SK-N-SH (cell line): ENCODE data around the gene IPPK. TPM values are rescaled to one million over a fixed set of nuclear protein-coding genes. Genes with fewer than 3 reads are reported as not detected.
"Not testable (repeated sequence)": the region's sequence is repeated elsewhere in the genome, so short reads cannot be mapped to it uniquely, and the experiment has no call there.

Experiments used
- CTCF ChIA-PET: fragments of 300-600, 350-600 bp; formaldehyde crosslinking; extraction: SDS; loops from one replicate; lab custom pipeline; 2021; lab: Yijun Ruan, JAX
- POLR2A ChIA-PET: fragments of 350-600 bp; sonication (Branson Sonifier 250); formaldehyde crosslinking; extraction: SDS; loops from one replicate; lab custom pipeline; 2020; ENCODE audit warnings: antibody characterized with exemption, inconsistent platforms; lab: Yijun Ruan, JAX
- DNase-seq: peaks from one replicate; pipeline ENCODE4 v3.0.0; 2012
- H2AFZ ChIP-seq: fragments of 200-600 bp; sonication (generic); 2 replicates; pipeline ENCODE4 v1.8.1; 2016; ENCODE audit warnings: antibody characterized with exemption, mild to moderate bottlenecking, low read depth
- H3F3A ChIP-seq: fragments of 200-600 bp; sonication (generic); replicated peaks from 2 replicates; pipeline ENCODE3; 2016; ENCODE audit warnings: antibody characterized with exemption, mild to moderate bottlenecking; ENCODE audit not compliant: insufficient read depth
- H3K27ac ChIP-seq, 2 experiments: fragments of 200-500 bp in 1 of 2; fragments of 200-600 bp in 1 of 2; sonication (Bioruptor generic) in 1 of 2; sonication (generic), shearing (Covaris generic) in 1 of 2; 2 replicates each; pipeline versions ENCODE4 v1.5.1 to v1.6.1; 2014 to 2016; ENCODE audit warnings: low read depth in 2 of 2, inconsistent platforms in 1 of 2, low read length in 1 of 2, mild to moderate bottlenecking in 1 of 2, mixed read lengths in 1 of 2
- H3K27me3 ChIP-seq: fragments of 200-600 bp; sonication (generic), shearing (Covaris generic); 2 replicates; pipeline ENCODE4 v1.6.1; 2016; ENCODE audit warnings: mixed run types; ENCODE audit not compliant: insufficient read depth
- H3K36me3 ChIP-seq, 2 experiments: fragments of 200-500 bp in 1 of 2; fragments of 200-600 bp in 1 of 2; sonication (Bioruptor generic) in 1 of 2; sonication (generic) in 1 of 2; replicated peaks in 1 of 2; 2 replicates each; pipeline versions ENCODE3 to v1.5.1; 2014 to 2016; ENCODE audit warnings: low read length in 1 of 2, mild to moderate bottlenecking in 1 of 2; ENCODE audit not compliant: insufficient read depth in 2 of 2, control insufficient read depth in 1 of 2
- H3K4me1 ChIP-seq, 2 experiments: fragments of 200-500 bp in 1 of 2; fragments of 200-600 bp in 1 of 2; sonication (Bioruptor generic) in 1 of 2; sonication (generic), shearing (Covaris generic) in 1 of 2; 2 replicates each; pipeline versions ENCODE4 v1.5.1 to v1.6.1; 2014 to 2016; ENCODE audit warnings: low read depth in 1 of 2, low read length in 1 of 2, mixed run types in 1 of 2; ENCODE audit not compliant: insufficient read depth in 2 of 2, control insufficient read depth in 1 of 2
- H3K4me2 ChIP-seq: fragments of 200-600 bp; sonication (generic), shearing (Covaris generic); 2 replicates; pipeline ENCODE4 v1.6.1; 2017; ENCODE audit warnings: mixed run types
- H3K4me3 ChIP-seq, 2 experiments: fragments of 200-500 bp in 1 of 2; fragments of 200-600 bp in 1 of 2; sonication (Bioruptor generic) in 1 of 2; sonication (generic), shearing (Covaris generic) in 1 of 2; 2 replicates each; pipeline versions ENCODE4 v1.5.1 to v1.8.1; 2014 to 2016; ENCODE audit warnings: low read depth in 2 of 2, inconsistent platforms in 1 of 2, low read length in 1 of 2, mild to moderate bottlenecking in 1 of 2, mixed read lengths in 1 of 2, moderate library complexity in 1 of 2
- H3K79me2 ChIP-seq: fragments of 200-600 bp; sonication (generic); 2 replicates; pipeline ENCODE4 v1.8.1; 2017; ENCODE audit warnings: mild to moderate bottlenecking; ENCODE audit not compliant: insufficient read depth
- H3K9ac ChIP-seq: fragments of 200-600 bp; sonication (generic); 2 replicates; pipeline ENCODE4 v1.6.1; 2017; ENCODE audit warnings: mixed run types
- H3K9me2 ChIP-seq: fragments of 200-600 bp; sonication (generic); 2 replicates; pipeline ENCODE4 v1.6.1; 2017; ENCODE audit warnings: mixed run types
- H3K9me3 ChIP-seq: fragments of 200-600 bp; sonication (generic); 2 replicates; pipeline ENCODE4 v1.6.1; 2017; ENCODE audit warnings: mixed run types, mild to moderate bottlenecking, moderate library complexity
- H4K20me1 ChIP-seq: fragments of 200-600 bp; sonication (generic); 2 replicates; pipeline ENCODE4 v1.6.1; 2017; ENCODE audit warnings: mild to moderate bottlenecking, mixed run types; ENCODE audit not compliant: insufficient read depth
- ELF1 ChIP-seq: IDR thresholded peaks from 2 replicates; pipeline ENCODE4 v1.4.0; 2012
- EP300 ChIP-seq, 2 experiments: IDR thresholded peaks; 2 replicates each; pipeline versions ENCODE4 v1.4.0 to v1.6.1; 2012; ENCODE audit warnings: borderline replicate concordance in 1 of 2, low read depth in 1 of 2, low read length in 1 of 2
- EZH2phosphoT487 ChIP-seq: fragments of 200-600 bp; sonication (generic); IDR thresholded peaks from 2 replicates; pipeline ENCODE4 v1.6.1; 2017; ENCODE audit warnings: low read depth, mixed run types, mild to moderate bottlenecking, antibody characterized with exemption, moderate library complexity, borderline replicate concordance
- FOXJ3 ChIP-seq: sonication (generic); formaldehyde crosslinking; IDR thresholded peaks from 2 replicates; pipeline ENCODE4 v1.5.1; 2020; ENCODE audit warnings: mild to moderate bottlenecking, missing genetic modification reagents
- GABPA ChIP-seq: IDR thresholded peaks from 2 replicates; pipeline ENCODE4 v1.4.0; 2012; ENCODE audit warnings: low read depth, mild to moderate bottlenecking
- GATA2 ChIP-seq: sonication (generic); formaldehyde crosslinking; IDR thresholded peaks from 2 replicates; pipeline ENCODE4 v1.5.0; 2020; ENCODE audit warnings: mild to moderate bottlenecking, missing genetic modification reagents
- JUND ChIP-seq: IDR thresholded peaks from 2 replicates; pipeline ENCODE4 v1.4.0; 2012
- MXI1 ChIP-seq: IDR thresholded peaks from 2 replicates; pipeline ENCODE4 v1.6.1; 2012; ENCODE audit warnings: mild to moderate bottlenecking, low read depth, low read length, improper control_type of control experiment
- NRF1 ChIP-seq: IDR thresholded peaks from 2 replicates; pipeline ENCODE4 v1.6.1; 2012; ENCODE audit warnings: low read depth, mild to moderate bottlenecking, low read length
- POLR2AphosphoS5 ChIP-seq: IDR thresholded peaks from 2 replicates; pipeline ENCODE4 v1.6.1; 2012; ENCODE audit warnings: low read depth, low read length
- RAD21 ChIP-seq: IDR thresholded peaks from 2 replicates; pipeline ENCODE4 v1.6.1; 2012; ENCODE audit warnings: mild to moderate bottlenecking, low read length
- REST ChIP-seq: IDR thresholded peaks from 2 replicates; pipeline ENCODE4 v1.6.1; 2012; ENCODE audit warnings: mild to moderate bottlenecking, low read depth, low read length, moderate library complexity
- SMC3 ChIP-seq: IDR thresholded peaks from 2 replicates; pipeline ENCODE4 v1.6.1; 2012; ENCODE audit warnings: low read depth, low read length, improper control_type of control experiment
- TEAD4 ChIP-seq: IDR thresholded peaks from 2 replicates; pipeline ENCODE4 v1.4.0; 2012; ENCODE audit warnings: mild to moderate bottlenecking, borderline replicate concordance; ENCODE audit not compliant: insufficient read depth
- USF1 ChIP-seq: IDR thresholded peaks from 2 replicates; pipeline ENCODE4 v1.4.0; 2012; ENCODE audit warnings: low read depth, borderline replicate concordance
- YY1 ChIP-seq: IDR thresholded peaks from 2 replicates; pipeline ENCODE4 v1.4.0; 2012; ENCODE audit warnings: low read depth, mild to moderate bottlenecking
- WGBS: methylation state at CpG from one replicate; pipeline ENCODE4 v1.1.6; 2017; ENCODE audit warnings: low lambda C conversion rate; 5-methylcytosine and 5-hydroxymethylcytosine counted together
- polyA plus RNA-seq, 3 experiments: library from polyadenylated mRNA; depleted of rRNA; stranded (reverse); fragments of >200 nt; gene quantifications; 2 replicates each; pipeline ENCODE4 v1.2.3, GENCODE V29; 2012

IPPK gene
- polyA plus RNA-seq, 1 of the 3 experiments (the other 2 are of a cell fraction) = 16.5 TPM

GRCh38 chr9:92626484-92626883 lies 43.4 kb downstream of the IPPK start:
- H4K20me1 ChIP-seq = no peaks in the 10 kb centered on the region
- no peak overlapping the region for H2AFZ ChIP-seq
- H3K9me3 ChIP-seq = no peaks in the 10 kb centered on the region
- ChIA-PET CTCF (interaction anchor here (2.3 kb wide), 1 partner anchor 9 kb away, joined by 9 read pairs; no protein-coding TSS in a partner anchor), POLR2A (interaction anchor here (0.6 kb wide), 1 partner anchor 296 kb away, joined by 4 read pairs; no protein-coding TSS in a partner anchor)
- H3K9ac ChIP-seq = no peak overlapping the region
- no peaks in the 10 kb centered on the region for H3F3A ChIP-seq
- DNase-seq = no peak
- TF ChIP-seq RAD21 (no peak), SMC3 (no peak), REST (no peak), ELF1 (no peak), GATA2 (CRISPR knock-in tag) (no peak), POLR2AphosphoS5 (no peak)
- H3K4me3 ChIP-seq = no peak overlapping the region
- H3K9me2 ChIP-seq = no peaks in the 10 kb centered on the region
- H3K27me3 ChIP-seq = no peaks in the 10 kb centered on the region
- H3K27ac ChIP-seq = no peak overlapping the region
- H3K79me2 ChIP-seq = no peaks in the 10 kb centered on the region; the same call in 1 of the 2 replicates
- H3K4me1 ChIP-seq = no peaks in the 10 kb centered on the region; a peak in 1 of 4 replicates
- no peak overlapping the region for H3K4me2 ChIP-seq
- peaks cover 32 to 46% of the 10 kb centered on the region in 2 experiments for H3K36me3 ChIP-seq

GRCh38 chr9:92623936-92624335 lies 46.0 kb downstream of the IPPK start:
- peaks cover 36 to 38% of the 10 kb centered on the region in 2 experiments for H3K36me3 ChIP-seq
- H3K9ac ChIP-seq, H3F3A ChIP-seq, H3K27ac ChIP-seq, DNase-seq, H3K9me3 ChIP-seq, H3K9me2 ChIP-seq, H3K4me1 ChIP-seq, H3K4me2 ChIP-seq, H2AFZ ChIP-seq, H4K20me1 ChIP-seq, H3K79me2 ChIP-seq, H3K4me3 ChIP-seq, CTCF ChIA-PET, POLR2A ChIA-PET, H3K27me3 ChIP-seq: not testable (repeated sequence)
- WGBS = 100% methylated on average over 3 of the region's 3 CpGs

GRCh38 chr9:92620845-92621244 lies 49.1 kb downstream of the IPPK start:
- Histone ChIP-seq H3K9me2 (no peaks in the 10 kb centered on the region), H3K4me1 (no peaks in the 10 kb centered on the region; a peak in 2 of 4 replicates), H3K9ac (no peak overlapping the region), H4K20me1 (no peaks in the 10 kb centered on the region), H3F3A (no peaks in the 10 kb centered on the region), H3K27ac (no peak overlapping the region), H3K27me3 (no peaks in the 10 kb centered on the region), H3K79me2 (no peaks in the 10 kb centered on the region), H3K36me3 (peaks cover 23 to 57% of the 10 kb centered on the region in 2 experiments), H3K4me3 (no peak overlapping the region), H3K4me2 (no peak overlapping the region), H2AFZ (no peak overlapping the region), H3K9me3 (no peaks in the 10 kb centered on the region)
- TF ChIP-seq GATA2 (CRISPR knock-in tag) (no peak), USF1 (no peak), ELF1 (no peak), EZH2phosphoT487 (no peak), EP300 (IDR thresholded peaks at IDR 0.05; ENCODE audit: borderline replicate concordance in 1 of 2, low read depth in 1 of 2, low read length in 1 of 2) (no peak), GABPA (no peak), TEAD4 (no peak), JUND (no peak), MXI1 (no peak), FOXJ3 (CRISPR knock-in tag) (no peak), YY1 (no peak), NRF1 (no peak)
- no peak for DNase-seq
- ChIA-PET POLR2A (interaction anchor here (0.9 kb wide), 1 partner anchor 9 kb away, joined by 3 read pairs; no protein-coding TSS in a partner anchor), CTCF (interaction anchor here (1.1 to 1.6 kb wide), 4 partner anchors 12 to 292 kb away, joined by 3 to 6 read pairs (median 4); no protein-coding TSS in a partner anchor)
- WGBS = 98% methylated on average over 5 of the region's 5 CpGs
